IPS DF 4.7 (cell line): Measurements from ENCODE around the gene NME4.

Experiments used
- DNase-seq: peaks from one replicate; pipeline ENCODE4 v3.0.0-alpha.2; 2013; ENCODE audit warnings: low spot score; ENCODE audit errors: extremely low read depth

Gene NME4

DNA sequence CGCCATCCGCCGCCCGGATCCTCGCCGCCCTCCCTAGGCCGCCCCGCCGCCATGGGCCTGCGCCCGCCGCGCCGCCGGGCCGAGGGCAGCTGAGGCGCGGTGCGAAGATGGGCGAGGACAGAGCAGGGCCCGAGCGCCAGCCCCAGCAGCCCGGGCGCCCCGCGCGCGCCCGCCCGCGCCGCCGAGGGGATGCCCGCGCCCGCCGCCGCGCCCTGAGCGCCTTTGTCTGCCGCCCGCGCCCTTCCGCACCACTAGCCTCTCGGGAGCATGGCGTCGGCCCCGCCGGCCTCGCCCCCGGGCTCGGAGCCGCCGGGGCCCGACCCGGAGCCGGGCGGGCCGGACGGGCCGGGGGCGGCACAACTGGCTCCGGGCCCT is 28.7 kb downstream of the NME4 start:
- no peak for DNase-seq

DNA sequence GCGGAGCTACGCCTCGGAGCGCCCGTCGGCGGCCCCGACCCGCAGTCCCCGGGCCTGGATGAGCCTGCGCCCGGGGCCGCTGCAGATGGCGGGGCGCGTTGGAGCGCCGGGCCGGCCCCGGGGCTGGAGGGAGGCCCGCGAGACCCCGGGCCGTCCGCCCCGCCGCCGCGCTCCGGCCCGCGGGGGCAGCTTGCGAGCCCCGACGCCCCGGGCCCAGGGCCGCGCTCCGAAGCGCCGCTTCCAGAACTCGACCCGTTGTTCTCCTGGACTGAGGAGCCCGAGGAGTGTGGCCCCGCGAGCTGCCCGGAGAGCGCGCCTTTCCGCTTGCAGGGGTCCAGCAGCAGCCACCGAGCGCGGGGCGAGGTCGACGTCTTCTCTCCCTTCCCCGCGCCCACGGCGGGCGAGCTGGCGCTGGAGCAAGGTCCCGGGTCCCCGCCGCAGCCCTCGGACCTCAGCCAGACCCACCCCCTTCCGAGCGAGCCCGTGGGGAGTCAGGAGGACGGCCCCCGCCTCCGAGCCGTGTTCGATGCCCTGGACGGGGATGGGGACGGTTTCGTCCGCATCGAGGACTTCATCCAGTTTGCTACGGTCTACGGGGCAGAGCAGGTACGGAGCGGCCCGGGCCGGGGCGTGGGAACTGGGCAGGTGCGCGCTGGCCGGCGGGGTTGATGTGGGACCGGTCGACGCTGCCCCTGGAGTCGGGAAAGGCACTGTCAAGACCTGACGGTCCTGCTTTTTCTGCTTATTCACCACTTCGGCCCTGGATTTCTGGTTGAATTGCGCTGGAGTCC is 29.3 kb downstream of the NME4 start:
- DNase-seq = no peak

GRCh38 chr16:426906-427249 is 29.9 kb downstream of the NME4 start:
- DNase-seq = no peak

GRCh38 chr16:427250-427649 is 30.3 kb downstream of the NME4 start:
- no peak for DNase-seq

- DNase-seq = no peak
These were observed 33.9 kb downstream of the NME4 start for GRCh38 chr16:430904-431303.

DNA sequence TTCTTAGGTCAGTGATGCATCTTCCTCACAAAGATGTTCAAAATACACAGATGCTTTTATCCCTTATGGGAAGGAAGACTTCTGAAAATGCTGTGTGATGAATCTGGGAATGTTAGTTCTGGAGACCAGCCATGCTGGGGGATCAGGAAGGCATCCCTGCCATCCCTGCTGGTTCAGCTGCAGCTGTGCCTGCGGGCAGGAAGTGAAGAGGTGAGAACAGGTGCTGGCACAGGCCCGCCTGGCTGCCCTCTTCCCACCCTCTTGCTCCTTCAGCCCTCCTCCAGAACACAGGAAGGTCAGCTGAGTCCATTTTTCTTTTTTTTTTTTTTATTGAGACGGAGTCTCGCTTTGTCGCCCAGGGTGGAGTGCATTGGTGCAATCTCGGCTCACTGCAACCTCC is 43.6 kb downstream of the NME4 start:
- DNase-seq = no peak

DNA sequence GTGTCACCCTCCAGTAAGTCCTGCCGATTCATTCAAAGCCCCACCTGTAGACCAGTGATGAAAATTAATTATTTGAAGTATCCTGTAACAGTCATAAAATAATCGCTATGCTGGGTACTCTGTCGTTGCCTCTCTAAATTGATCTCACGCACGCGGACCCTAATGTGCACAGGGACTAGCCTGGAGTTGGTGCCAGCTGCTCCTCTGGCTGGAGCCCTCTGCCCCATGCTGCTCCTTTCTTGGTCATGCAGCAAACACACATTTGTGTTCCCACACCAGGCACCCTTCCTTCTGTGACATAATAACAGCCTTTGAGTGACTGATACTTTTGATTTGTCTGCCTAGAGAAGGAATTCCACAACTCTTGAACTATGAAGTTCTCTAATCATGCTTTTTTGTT is 44.4 kb downstream of the NME4 start:
- no peak for DNase-seq

DNA sequence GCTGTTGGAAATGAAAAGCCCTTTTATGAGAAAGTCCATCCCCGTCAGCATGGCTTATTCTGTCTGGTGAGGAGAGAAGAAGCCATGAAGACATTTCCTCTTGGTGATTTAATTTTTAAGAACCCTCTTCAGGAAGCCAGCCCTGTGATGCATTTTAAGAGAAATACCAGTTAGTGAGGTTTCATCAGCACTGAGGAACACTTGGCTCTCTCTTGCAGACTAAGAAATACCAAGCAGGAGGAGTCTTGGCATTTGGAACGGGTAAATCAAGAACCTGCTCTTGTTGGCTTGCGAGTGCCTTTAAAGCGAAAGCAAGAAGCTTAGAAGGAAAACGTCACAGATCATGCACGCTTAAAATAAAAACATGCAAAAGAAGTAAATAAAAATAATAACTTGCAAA is 46.0 kb downstream of the NME4 start:
- no peak for DNase-seq

DNA sequence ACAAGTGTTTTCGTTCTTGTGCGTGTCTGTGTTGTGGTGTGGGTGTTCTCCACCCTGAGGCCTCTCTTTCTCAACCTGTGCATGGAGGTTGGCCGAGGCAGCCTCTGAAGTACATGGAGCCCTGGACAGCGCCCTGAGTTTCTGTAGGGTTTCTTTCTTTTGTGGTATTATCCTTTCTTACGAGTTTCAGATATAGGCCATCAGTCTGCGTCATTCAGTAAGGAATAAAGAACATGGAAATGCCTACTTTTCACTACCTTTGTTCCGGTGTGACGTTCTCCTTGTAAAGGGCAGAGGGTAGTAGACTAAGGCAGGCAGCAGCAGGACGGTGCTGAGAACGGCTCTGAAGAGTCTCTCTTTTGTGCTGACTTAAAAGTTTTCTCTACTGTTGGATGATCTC is 47.0 kb downstream of the NME4 start:
- no peak for DNase-seq

GRCh38 chr16:445566-445965 is 48.6 kb downstream of the NME4 start:
- DNase-seq = no peak
